RWPE2 (cell line): Measurements from ENCODE around the gene HS6ST1.

ENCODE experiments used
- ATAC-seq: fragments of 200-7000 bp; cut with Tn5 transposase; 3 replicates; pipeline ENCODE4 v1.9.1; 2021; ENCODE audit warnings: low read depth
- DNase-seq: peaks from one replicate; pipeline ENCODE4 v3.0.0-alpha.2; 2020; ENCODE audit warnings: low spot score
- H3K27ac ChIP-seq: fragments of 450-650 bp; 2 replicates; pipeline ENCODE4 v1.5.1; 2017; ENCODE audit warnings: mild to moderate bottlenecking; ENCODE audit not compliant: poor library complexity, severe bottlenecking
- H3K27me3 ChIP-seq: fragments of 250-450 bp; sonication (Bioruptor Pico); 2 replicates; pipeline ENCODE4 v1.5.1; 2021; ENCODE audit warnings: mild to moderate bottlenecking, moderate library complexity; ENCODE audit not compliant: insufficient read depth, poor library complexity, severe bottlenecking
- H3K36me3 ChIP-seq: fragments of 250-450 bp; sonication (Bioruptor Pico); 2 replicates; pipeline ENCODE4 v1.5.1; 2020; ENCODE audit warnings: low read depth, mild to moderate bottlenecking, moderate library complexity
- H3K4me1 ChIP-seq: fragments of 250-450 bp; sonication (Bioruptor Pico); 2 replicates; pipeline ENCODE4 v1.5.1; 2021; ENCODE audit warnings: mild to moderate bottlenecking, moderate library complexity; ENCODE audit not compliant: insufficient read depth, poor library complexity, severe bottlenecking
- H3K4me3 ChIP-seq: fragments of 250-450 bp; sonication (Bioruptor Pico); 2 replicates; pipeline ENCODE4 v1.5.1; 2021; ENCODE audit warnings: mild to moderate bottlenecking, moderate library complexity; ENCODE audit not compliant: severe bottlenecking
- H3K9me3 ChIP-seq: fragments of 250-450 bp; sonication (Bioruptor Pico); 2 replicates; pipeline ENCODE4 v1.5.1; 2021; ENCODE audit warnings: mild to moderate bottlenecking, moderate library complexity; ENCODE audit not compliant: severe bottlenecking
- CTCF ChIP-seq: fragments of 450-650 bp; IDR thresholded peaks from one replicate; pipeline ENCODE4 v1.5.1; 2017; ENCODE audit warnings: mild to moderate bottlenecking, moderate library complexity; ENCODE audit not compliant: poor library complexity, severe bottlenecking

HS6ST1 gene

GRCh38 chr2:128318776-128319464 is at the start of gene HS6ST1:
HS6ST1 (minus strand) TSS chr2:128318868; CDS start chr2:128318563, 305 bp downstream.
- Histone ChIP-seq H3K4me1 (no peaks in the 10 kb centered on the region), H3K27ac (no peak within 1 kb of the TSS)

GRCh38 chr2:128367601-128368359 is 49.1 kb upstream of the HS6ST1 start:
- H3K27me3 ChIP-seq = no peaks in the 10 kb centered on the region
- no peaks in the 10 kb centered on the region for H3K9me3 ChIP-seq
- no peak overlapping the region for H3K27ac ChIP-seq
- H3K36me3 ChIP-seq = no peaks in the 10 kb centered on the region
- H3K4me3 ChIP-seq = no peak overlapping the region
- DNase-seq (no peak), ATAC-seq (no peak)
- no peak for TF ChIP-seq CTCF
- H3K4me1 ChIP-seq = no peaks in the 10 kb centered on the region

More at GRCh38 chr2:128318776-128319464, at the start of gene HS6ST1:
- Histone ChIP-seq H3K9me3 (no peaks in the 10 kb centered on the region), H3K4me3 (peak within 1 kb of the TSS; percentile 76), H3K36me3 (peaks cover 4% of the 10 kb centered on the region; the same call in 1 of the 2 replicates), H3K27me3 (no peaks in the 10 kb centered on the region)
- peak; percentile 65 for ATAC-seq
- TF ChIP-seq CTCF = no peak
- DNase-seq = peak; percentile 79

- TF ChIP-seq CTCF = no peak
- DNase-seq (no peak), ATAC-seq (no peak; the same call in 2 of the 3 replicates)
- H3K4me1 ChIP-seq = no peaks in the 10 kb centered on the region
- H3K27me3 ChIP-seq = no peaks in the 10 kb centered on the region
- no peaks in the 10 kb centered on the region for H3K36me3 ChIP-seq
- no peak overlapping the region for H3K4me3 ChIP-seq
- no peak overlapping the region for H3K27ac ChIP-seq
- no peaks in the 10 kb centered on the region for H3K9me3 ChIP-seq
Measured at GRCh38 chr2:128366713-128367511, 48.2 kb upstream of the HS6ST1 start.

GRCh38 chr2:128365217-128365905 is 46.7 kb upstream of the HS6ST1 start:
- Histone ChIP-seq H3K36me3 (no peaks in the 10 kb centered on the region), H3K27me3 (no peaks in the 10 kb centered on the region), H3K4me1 (no peaks in the 10 kb centered on the region), H3K27ac (no peak overlapping the region), H3K9me3 (no peaks in the 10 kb centered on the region), H3K4me3 (no peak overlapping the region)
- no peak for TF ChIP-seq CTCF
- ATAC-seq (no peak), DNase-seq (no peak)
